SK-N-SH treated with all-trans-retinoic acid at 6 μM for 48 hours (cell line): ENCODE data around the gene KANK2.

Experiments
- GLIS3 ChIP-seq: fragments of 250-450 bp; sonication (Bioruptor Pico); IDR thresholded peaks from 2 replicates; pipeline ENCODE4 v1.5.0; 2020; ENCODE audit warnings: mild to moderate bottlenecking, moderate library complexity
- ZNF565 ChIP-seq: fragments of 450-650 bp; formaldehyde crosslinking; conservative IDR thresholded peaks from 2 replicates; pipeline ENCODE4 v1.5.0; 2020; ENCODE audit warnings: low read depth, mild to moderate bottlenecking, moderate library complexity

GRCh38 chr19:11169896-11170678, 27.3 kb downstream of the KANK2 start:
- TF ChIP-seq ZNF565 (CRISPR knock-in tag) (no peak), GLIS3 (no peak)
